ENCODE data around the gene ALG14.

GRCh38 chr1:94998114-94998513 lies 74.6 kb downstream of the ALG14 start:
- no peak for TF ChIP-seq CTCF (IDR thresholded peaks at IDR 0.05)
- TF ChIP-seq POLR2A (IDR thresholded peaks at IDR 0.05): no peak
- TF ChIP-seq EP300 (IDR thresholded peaks at IDR 0.05): no peak
- no peak for TF ChIP-seq POLR2AphosphoS5 (IDR thresholded peaks at IDR 0.05)
